ENCODE data around the gene TULP4.
"Not testable (repeated sequence)": the region's sequence is repeated elsewhere in the genome, so short reads cannot be mapped to it uniquely, and the experiment has no call there.

Gene TULP4

GRCh38 chr6:158329531-158329930, 17.3 kb downstream of the TULP4 start:
- DNase-seq = peak; percentile 7

- no peak for DNase-seq
Measured at GRCh38 chr6:158330016-158330415, 17.8 kb downstream of the TULP4 start.

- no peak for DNase-seq
Measured at GRCh38 chr6:158332237-158332636, 20.0 kb downstream of the TULP4 start.

GRCh38 chr6:158333094-158333493, 20.8 kb downstream of the TULP4 start:
- no peak for DNase-seq

GRCh38 chr6:158334534-158334933, 22.3 kb downstream of the TULP4 start:
- no peak for DNase-seq

- no peak for DNase-seq
Measured at GRCh38 chr6:158337332-158337731, 25.1 kb downstream of the TULP4 start.

- DNase-seq = no peak
Measured at GRCh38 chr6:158338311-158339112, 26.2 kb downstream of the TULP4 start.

GRCh38 chr6:158339197-158339596, 26.9 kb downstream of the TULP4 start:
- DNase-seq = not testable (repeated sequence)

GRCh38 chr6:158340252-158340651, 28.0 kb downstream of the TULP4 start:
- no peak for DNase-seq

GRCh38 chr6:158344534-158344933, 32.3 kb downstream of the TULP4 start:
- no peak for DNase-seq

GRCh38 chr6:158345444-158345843, 33.2 kb downstream of the TULP4 start:
- not testable (repeated sequence) for DNase-seq

- no peak for DNase-seq
Measured at GRCh38 chr6:158347335-158347734, 35.1 kb downstream of the TULP4 start.

- not testable (repeated sequence) for DNase-seq
Measured at GRCh38 chr6:158348737-158349504, 36.7 kb downstream of the TULP4 start.

- DNase-seq = not testable (repeated sequence)
Measured at GRCh38 chr6:158349505-158350275, 37.4 kb downstream of the TULP4 start.

- not testable (repeated sequence) for DNase-seq
Measured at GRCh38 chr6:158350731-158351130, 38.5 kb downstream of the TULP4 start.

- DNase-seq = peak; percentile 22
Measured at GRCh38 chr6:158353883-158354877, 41.9 kb downstream of the TULP4 start.

- DNase-seq = no peak
Measured at GRCh38 chr6:158356586-158357546, 44.6 kb downstream of the TULP4 start.

- no peak for DNase-seq
Measured at GRCh38 chr6:158357570-158358216, 45.4 kb downstream of the TULP4 start.

GRCh38 chr6:158358450-158359077, 46.3 kb downstream of the TULP4 start:
- no peak for DNase-seq

GRCh38 chr6:158361068-158361467, 48.8 kb downstream of the TULP4 start:
- DNase-seq = no peak

Measured in fibroblast of skin of right quadriceps (primary cell).